HG03575 (cell line): ENCODE measurements around the gene ZNF311.

Experiments
- ATAC-seq: cut with Tn5 transposase; IDR thresholded peaks from one replicate; pipeline ENCODE4 v1.9.1; 2021; ENCODE audit not compliant: unreplicated experiment, insufficient number of reproducible peaks, low FRiP score; ENCODE audit errors: extremely low read depth

Gene ZNF311

DNA sequence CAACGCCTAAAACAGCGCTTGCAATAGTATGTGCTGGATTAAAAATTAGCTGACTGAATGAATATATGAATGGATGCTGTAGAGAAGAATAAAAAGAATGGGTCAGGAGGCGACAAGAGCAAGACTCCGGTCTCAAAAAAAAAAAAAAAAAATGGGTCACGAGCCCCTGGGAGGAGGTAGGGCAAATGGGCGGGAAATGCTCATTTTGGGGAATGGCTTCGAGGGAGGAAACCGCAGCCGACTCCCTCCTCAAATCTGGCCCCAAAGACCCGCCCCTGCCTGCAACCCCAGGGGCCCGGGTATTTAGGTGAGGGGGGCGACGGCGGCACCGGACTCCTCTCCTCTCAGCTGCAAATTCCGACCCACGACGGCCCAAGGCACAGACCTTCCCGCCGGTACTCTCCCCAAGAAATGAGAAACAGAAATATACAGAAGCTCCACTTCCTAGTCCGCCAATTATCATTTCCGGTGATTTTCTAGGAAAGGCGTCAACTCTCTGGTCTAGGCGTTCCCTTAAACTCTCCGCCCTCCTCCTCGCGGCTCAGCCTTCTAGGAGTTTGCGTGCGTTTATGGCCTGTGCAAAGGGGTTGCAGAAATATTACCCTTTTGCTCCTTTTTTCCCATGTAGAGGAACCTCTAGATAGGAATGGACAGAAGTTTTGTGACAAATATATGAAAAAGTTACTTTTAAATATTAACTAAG is at the start of gene ZNF311:
TSS of gene ZNF311 (minus strand) at position 133 of the 703 bp plus-strand sequence. CDS start 1,361 bp downstream, outside the sequence.
- no peak for ATAC-seq

DNA sequence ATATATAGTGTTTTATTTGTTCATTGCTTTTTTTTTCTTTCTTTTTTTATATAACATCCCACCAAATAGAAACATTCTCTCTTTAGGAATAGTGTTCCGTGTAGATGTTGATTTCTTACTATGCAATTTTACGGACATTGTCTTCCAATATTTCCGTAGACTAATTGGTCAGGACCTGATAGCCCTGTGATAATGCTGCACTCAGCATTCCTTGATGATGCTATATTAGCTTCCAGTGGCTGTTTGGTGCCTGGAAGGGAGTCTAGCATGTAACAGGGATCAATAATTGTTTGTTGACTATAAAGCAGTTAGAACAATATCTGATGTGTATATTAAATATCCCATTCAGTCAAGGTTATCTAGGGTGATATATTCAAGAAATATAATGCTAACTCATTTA is 46.6 kb upstream of the ZNF311 start:
- no peak for ATAC-seq

- ATAC-seq = no peak
Observed at GRCh38 chr6:29045075-29045474, 40.0 kb upstream of the ZNF311 start, which contains the start of gene OR2W1. Gene OR2W1, minus strand, starts transcription at chr6:29045175. Its CDS starts 0 bp downstream, at chr6:29045175.

DNA sequence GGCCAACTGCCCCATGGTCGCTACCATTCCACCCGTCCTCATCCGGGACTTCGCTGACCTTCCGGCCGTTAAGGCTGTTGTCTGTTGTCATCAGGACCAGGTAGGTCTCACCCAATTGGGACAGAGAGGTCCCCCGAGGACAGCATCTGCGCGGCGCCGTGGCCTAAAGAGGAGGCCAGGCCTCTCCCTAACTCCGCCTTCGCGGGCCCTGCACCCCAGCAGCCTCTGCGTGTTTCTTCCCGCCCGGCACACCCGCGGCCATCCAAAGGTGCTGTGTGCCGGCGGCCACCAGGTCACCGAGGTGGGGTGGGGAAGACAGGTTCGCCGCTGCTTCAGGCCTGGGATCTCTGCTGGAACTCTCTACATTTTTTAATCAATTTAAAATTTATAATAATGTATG is 30.8 kb upstream of the ZNF311 start:
- no peak for ATAC-seq

- no peak for ATAC-seq
Observed at GRCh38 chr6:29028821-29029220, 23.7 kb upstream of the ZNF311 start.

- ATAC-seq = no peak
Observed at GRCh38 chr6:29025927-29026585, 20.9 kb upstream of the ZNF311 start.

DNA sequence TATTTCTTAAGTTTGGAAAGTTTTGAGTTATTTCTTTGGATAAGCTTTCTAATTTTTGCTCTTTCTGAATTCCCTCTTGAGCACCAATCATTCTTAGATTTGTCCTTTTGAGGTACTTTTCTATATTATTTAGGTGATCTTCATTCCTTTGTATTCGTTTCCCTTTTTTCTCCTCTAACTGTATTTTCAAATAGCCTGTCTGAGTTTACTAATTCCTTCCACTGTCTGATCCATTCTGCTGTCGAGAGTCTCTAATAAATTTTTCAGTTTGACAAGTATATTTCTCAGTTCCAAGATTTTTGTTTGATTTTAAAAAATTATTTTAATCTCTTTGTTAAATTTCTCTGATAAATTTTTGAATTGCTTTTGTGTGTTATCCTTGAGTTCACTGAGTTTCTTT is 16.3 kb upstream of the ZNF311 start:
- ATAC-seq = no peak

DNA sequence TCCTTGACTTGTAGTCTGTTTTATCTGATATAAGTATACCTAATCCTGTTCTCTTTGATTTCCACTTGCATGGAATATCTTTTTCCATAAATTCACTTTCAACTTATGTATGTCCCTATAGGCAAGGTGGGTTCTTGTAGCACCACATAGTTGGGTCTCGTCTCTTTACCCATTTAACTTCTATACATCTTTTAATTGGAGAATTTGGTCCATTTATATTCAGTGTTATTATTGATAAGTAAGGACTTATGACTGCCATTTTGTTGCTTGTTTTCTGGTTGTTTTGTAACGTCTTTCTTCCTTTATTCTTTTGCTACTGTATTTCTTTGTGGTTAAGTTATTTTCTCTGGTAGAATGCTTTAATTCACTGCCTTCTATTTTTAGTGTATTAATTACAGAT is 14.5 kb upstream of the ZNF311 start:
- ATAC-seq = no peak

DNA sequence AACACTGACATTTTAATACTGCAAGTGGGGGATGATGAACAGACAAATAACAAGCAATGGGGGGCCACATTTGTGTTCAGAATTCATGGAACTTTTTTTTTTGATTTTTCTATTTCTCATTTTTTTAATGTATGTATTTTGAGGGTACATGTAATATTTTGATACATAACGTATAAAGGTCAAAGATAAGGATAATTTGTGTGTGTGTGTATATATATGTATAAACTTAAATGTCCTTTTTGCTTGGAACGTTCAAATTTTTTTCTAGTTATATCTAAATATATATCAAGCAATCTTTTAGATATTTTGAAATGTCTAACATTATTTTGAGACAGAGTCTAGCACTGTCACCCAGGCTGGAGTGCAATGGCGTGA is 12.3 kb upstream of the ZNF311 start:
- ATAC-seq = no peak

DNA sequence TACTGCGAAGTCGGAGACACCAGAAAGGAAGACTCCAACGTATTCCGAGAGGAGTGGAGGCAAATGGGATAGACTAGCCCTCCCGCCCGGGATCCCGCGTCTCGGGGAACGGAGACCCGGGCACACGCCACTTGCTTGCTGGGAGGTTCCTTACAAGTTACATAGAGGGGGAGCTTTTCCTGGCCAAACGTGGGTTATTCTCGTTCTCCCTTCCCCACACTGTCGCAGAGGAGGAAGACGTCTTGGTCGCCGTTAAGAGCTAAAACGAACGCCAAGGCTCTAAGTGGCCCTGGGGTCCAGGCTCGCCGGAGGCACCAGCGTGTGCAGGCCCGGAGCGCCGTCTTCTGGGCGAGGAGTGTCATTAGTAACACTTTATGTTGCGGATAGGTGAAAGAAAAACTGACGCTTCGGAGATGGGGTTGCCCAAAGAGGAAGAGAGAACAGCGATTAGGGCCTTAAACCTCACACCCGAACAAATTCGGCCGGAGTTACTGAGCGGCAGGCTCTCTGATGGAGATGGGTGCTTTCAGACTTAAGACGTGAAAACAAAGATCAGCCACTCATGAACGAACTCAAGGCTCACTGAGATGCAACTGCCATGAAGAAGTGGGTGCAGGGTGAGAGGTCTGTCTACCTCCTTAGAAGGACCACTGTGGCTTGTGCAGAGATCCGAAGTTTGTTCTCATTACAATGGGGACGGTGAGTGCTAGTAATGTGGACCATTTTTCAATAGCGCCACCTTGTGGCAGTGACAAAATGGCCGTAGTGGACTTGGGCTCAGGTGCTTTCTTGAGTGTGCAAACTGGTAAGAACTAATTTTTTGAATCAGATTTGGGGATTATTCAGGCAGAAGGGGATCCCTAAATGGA is 11.7 kb upstream of the ZNF311 start:
- ATAC-seq = no peak

DNA sequence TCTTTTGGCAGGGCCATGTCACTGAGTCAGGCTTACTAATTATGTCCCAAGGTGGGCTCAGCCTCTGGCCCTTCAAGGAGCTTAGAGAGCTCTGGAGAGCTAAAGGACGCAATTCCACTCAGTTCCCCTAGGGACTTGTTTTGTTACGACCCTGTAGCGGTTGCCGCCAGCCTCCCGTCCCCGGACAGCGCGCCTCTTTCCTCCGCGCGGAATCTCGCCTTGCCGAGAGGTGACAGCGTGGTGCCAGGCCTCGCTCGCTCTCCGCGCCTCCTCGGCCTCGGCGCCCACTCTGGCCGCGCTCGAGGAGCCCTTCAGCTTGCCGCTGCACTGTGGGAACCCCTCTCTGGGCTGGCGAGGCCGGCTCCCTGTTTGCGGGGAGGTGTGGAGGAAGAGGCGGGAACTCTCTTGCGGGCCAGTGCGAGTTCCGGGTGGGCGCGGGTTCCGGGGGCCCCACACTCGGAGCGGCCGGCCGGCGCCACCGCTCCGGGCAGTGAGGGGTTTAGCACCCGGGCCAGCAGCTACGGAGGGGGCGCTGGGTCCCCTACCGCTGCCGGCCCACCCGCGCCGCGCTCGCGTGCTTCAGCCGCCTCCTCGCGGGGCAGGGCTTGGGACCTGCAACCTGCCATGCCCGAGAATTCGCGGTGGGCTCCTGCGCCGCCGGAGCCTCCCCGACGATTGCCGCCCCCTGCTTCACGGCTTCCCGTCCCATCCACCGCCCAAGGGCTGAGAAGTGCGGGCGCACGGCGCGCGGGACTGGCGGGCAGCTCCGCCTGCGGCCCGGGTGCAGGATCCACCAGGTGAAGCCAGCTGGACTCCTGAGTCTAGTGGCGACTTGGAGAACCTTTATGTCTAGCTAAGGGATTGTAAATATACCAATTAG is 9.9 kb upstream of the ZNF311 start:
- no peak for ATAC-seq

GRCh38 chr6:29011276-29011734 is 6.2 kb upstream of the ZNF311 start:
- ATAC-seq = no peak

- no peak for ATAC-seq
Observed at GRCh38 chr6:29009358-29009757, 4.2 kb upstream of the ZNF311 start.

- ATAC-seq = no peak
Observed at GRCh38 chr6:29008089-29008488, 3.0 kb upstream of the ZNF311 start.

DNA sequence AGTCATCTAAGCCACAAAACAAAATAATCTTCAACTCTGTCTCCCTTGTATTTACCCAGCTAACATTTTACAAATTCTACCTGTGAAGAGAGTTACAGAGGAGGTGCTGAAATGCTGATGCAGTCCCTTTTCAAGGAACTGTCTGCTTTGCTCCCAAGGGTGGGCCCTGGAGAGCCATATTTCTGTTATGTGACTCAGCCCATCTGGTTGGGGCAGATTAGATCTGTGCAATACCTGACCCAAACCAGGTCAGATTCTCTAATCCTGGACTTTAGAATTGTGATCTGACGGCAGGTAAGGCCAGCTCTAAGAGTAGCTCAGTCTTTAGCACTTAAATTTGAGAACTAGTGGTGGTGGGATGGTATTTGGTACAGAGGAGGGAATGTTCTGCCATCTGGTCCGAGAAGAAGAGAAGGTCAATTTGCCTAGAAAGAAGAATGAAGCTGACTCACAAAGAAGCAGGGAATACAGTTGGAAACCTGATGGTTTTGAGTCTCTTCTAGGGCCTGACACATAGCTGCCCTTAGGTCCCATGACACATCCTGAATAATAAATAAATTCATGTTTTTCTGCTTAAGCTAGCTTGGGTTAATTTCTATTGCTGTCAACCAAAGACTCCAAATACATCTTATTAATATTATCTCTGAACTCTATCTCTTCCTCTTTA is 8.1 kb downstream of the ZNF311 start:
- no peak for ATAC-seq

GRCh38 chr6:28995093-28995650 is 9.9 kb downstream of the ZNF311 start:
- ATAC-seq = no peak

DNA sequence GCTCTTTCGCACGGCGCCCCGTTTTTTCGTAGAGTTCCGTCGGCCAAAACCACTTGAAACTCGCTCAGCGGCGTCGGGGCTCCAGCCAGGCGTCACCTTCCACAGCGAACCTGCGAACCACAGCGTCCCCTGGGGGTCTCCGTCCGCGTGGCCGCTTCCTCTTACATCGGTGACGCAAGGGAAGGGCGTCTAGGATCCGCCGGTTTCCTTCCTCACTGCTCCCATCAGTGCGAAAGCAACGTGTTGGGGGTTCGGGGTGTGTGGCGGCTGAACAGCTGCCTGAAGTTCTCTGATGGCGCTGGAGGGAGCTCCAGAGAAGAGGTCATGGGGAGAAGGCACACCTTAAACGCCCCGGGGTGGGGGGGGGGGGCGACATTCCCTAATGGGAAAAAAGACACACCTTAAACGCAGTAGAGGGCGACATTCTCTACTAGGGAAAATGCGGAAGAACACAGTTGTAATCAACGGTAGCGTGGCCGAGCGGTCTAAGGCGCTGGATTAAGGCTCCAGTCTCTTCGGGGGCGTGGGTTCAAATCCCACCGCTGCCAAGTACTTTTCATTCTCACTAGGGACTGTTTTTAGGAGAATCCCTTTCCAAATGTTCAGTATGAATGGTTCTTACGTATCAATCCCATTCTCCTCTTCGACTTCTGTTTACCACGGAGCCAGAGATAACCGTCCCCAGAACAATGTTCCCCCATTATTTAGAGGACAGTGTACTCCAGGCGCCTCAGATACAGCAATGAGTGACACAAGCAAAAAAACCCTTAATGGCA is 16.4 kb downstream of the ZNF311 start:
- ATAC-seq = no peak
